Effector memory CD8-positive, alpha-beta T cell (primary cell): ENCODE data around the gene HLA-DQB2.
"Not testable (repeated sequence)": the region's sequence is repeated elsewhere in the genome, so short reads cannot be mapped to it uniquely, and the experiment has no call there.

Experiments
- ATAC-seq: fragments of 150-1000 bp; cut with Tn5 transposase; replicated peaks from 2 replicates; pipeline ENCODE4 v1.10.0; 2021; ENCODE audit warnings: mild to moderate bottlenecking, moderate library complexity
- DNase-seq, 3 experiments: peaks; one replicate each; pipeline ENCODE4 v3.0.0; 2021
- H3K27ac Mint-ChIP-seq, 2 donors: one replicate each; pipeline ENCODE4 v1.8.0; 2022; ENCODE audit warnings: mild to moderate bottlenecking in 2 of 2, mixed read lengths in 2 of 2, moderate library complexity in 2 of 2
- H3K27me3 Mint-ChIP-seq, 2 donors: one replicate each; pipeline ENCODE4 v1.8.0; 2022; ENCODE audit warnings: mixed read lengths in 2 of 2
- H3K36me3 Mint-ChIP-seq: one replicate; pipeline ENCODE4 v1.8.0; 2022; ENCODE audit warnings: mild to moderate bottlenecking, moderate library complexity, mixed read lengths; ENCODE audit not compliant: insufficient read depth
- H3K4me1 Mint-ChIP-seq, 2 donors: one replicate each; pipeline ENCODE4 v1.8.0; 2022; ENCODE audit warnings: low read depth in 2 of 2, mixed read lengths in 2 of 2
- H3K4me3 Mint-ChIP-seq, 2 donors: one replicate each; pipeline ENCODE4 v1.8.0; 2022; ENCODE audit warnings: mild to moderate bottlenecking in 2 of 2, mixed read lengths in 2 of 2, moderate library complexity in 2 of 2
- H3K9me3 Mint-ChIP-seq, 2 donors: one replicate each; pipeline ENCODE4 v1.8.0; 2022; ENCODE audit warnings: mixed read lengths in 2 of 2
- total RNA-seq, 9 experiments: gene quantifications; one replicate each; lab custom pipeline; 2026; lab: John Stamatoyannopoulos, UW

The HLA-DQB2 gene
- 0 to 0.49 (median 0) reads per million in 9 experiments for total RNA-seq

DNA sequence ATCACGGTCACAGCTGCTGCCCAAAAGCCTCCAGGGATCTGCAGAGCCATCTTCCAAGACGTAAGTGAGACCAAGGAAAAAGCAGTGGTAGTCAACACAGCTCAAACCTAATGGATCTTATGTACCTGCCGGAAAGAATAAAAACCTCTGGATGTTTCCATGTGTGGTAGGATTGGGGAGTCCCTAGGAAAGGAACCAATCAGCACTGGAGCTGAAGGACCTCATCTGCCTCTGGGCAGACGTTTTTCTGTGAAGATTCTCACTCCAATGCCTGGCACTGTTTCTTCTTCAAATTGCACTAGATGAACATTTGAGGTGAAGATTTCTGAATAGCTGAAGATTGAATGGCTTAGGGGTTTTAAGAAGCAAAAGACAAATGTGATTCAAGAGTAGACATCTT lies at the start of gene HLA-DQB2:
Gene HLA-DQB2 (minus strand): TSS at position 112 of the 400 bp plus-strand sequence. CDS start 62 bp downstream, at position 50.
- no peak for ATAC-seq
- H3K36me3 Mint-ChIP-seq = no peaks in the 10 kb centered on the region
- peaks cover 65 to 74% of the 10 kb centered on the region in 2 donors for H3K27me3 Mint-ChIP-seq

DNA sequence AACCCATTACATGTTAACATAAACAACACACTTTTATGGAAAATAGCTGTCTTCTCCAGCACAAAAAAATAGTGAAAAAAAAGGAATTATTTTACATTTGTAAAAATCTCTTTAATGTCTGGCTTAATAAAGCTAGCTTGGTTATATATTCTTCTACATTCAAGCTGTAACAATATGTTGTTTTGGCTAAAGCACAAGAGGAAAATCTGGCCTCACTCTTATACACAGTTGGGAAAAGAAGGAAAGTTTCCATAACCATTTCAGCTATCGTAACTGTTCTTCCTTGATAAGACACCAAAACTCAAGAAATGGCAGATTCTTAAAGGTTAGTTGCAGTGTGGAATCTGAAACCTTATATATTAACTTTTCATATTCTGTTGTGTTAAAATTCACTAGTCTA lies 45.8 kb upstream of the HLA-DQB2 start:
- ATAC-seq (no peak), DNase-seq (no peak)
- Mint-ChIP-seq H3K27me3 (peaks cover 29 to 34% of the 10 kb centered on the region in 2 donors), H3K9me3 (no peaks in the 10 kb centered on the region), H3K4me3 (no peak overlapping the region), H3K4me1 (peaks cover 0 to 3% of the 10 kb centered on the region in 2 donors), H3K36me3 (no peaks in the 10 kb centered on the region), H3K27ac (no peak overlapping the region)

More for the DNA sequence above, at the start of gene HLA-DQB2:
- Mint-ChIP-seq H3K4me1 (no peaks in the 10 kb centered on the region), H3K4me3 (no peak within 1 kb of the TSS), H3K27ac (no peak within 1 kb of the TSS), H3K9me3 (no peaks in the 10 kb centered on the region)
- DNase-seq = no peak

DNA sequence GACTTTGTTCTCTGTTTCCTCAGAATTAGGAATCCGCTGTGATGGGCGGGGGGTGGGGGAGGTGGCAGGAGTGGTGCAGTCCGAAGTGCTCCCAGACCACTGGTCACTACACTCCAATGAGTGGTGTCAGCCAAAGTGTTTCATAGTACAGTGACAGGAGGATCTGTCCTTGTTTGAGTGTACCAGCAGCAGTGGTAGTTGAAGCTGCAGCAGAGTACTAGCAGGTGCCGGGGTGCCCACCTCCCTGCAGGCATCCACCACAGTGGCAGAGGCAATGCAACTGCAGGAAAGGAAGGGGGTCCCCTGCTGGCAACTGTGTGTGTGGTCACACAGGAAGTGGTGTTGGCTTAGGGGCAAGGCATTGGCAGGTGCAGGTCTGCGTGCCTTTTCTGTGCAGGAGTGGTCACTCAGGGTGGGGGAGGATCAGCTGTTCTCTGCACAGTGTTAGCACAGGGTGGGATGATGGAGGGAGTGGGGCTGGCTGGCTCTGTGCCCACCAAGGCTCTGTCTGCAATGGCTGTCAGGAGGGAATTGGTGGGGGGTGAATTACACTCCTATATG lies 43.8 kb upstream of the HLA-DQB2 start:
- Mint-ChIP-seq H3K27ac (no peak overlapping the region), H3K4me1 (peaks cover 0 to 3% of the 10 kb centered on the region in 2 donors), H3K4me3 (no peak overlapping the region), H3K9me3 (no peaks in the 10 kb centered on the region), H3K27me3 (peaks cover 50 to 55% of the 10 kb centered on the region in 2 donors), H3K36me3 (peaks cover 3% of the 10 kb centered on the region)
- no peak for DNase-seq
- ATAC-seq = no peak

GRCh38 chr6:32805404-32805803 lies 42.1 kb upstream of the HLA-DQB2 start:
- H3K27ac Mint-ChIP-seq, DNase-seq, ATAC-seq, H3K4me1 Mint-ChIP-seq, H3K36me3 Mint-ChIP-seq, H3K9me3 Mint-ChIP-seq, H3K4me3 Mint-ChIP-seq: not testable (repeated sequence)
- H3K27me3 Mint-ChIP-seq = peaks cover 61 to 71% of the 10 kb centered on the region in 2 donors

GRCh38 chr6:32803416-32803815 lies 40.1 kb upstream of the HLA-DQB2 start:
- no peak for ATAC-seq
- Mint-ChIP-seq H3K27me3 (peaks cover 66 to 79% of the 10 kb centered on the region in 2 donors), H3K36me3 (peaks cover 3% of the 10 kb centered on the region), H3K4me3 (no peak overlapping the region), H3K9me3 (peaks cover 0 to 8% of the 10 kb centered on the region in 2 donors), H3K27ac (no peak overlapping the region), H3K4me1 (peaks cover 0 to 3% of the 10 kb centered on the region in 2 donors)
- no peak for DNase-seq

GRCh38 chr6:32799740-32800139 lies 36.4 kb upstream of the HLA-DQB2 start:
- no peak for DNase-seq
- peaks cover 74 to 86% of the 10 kb centered on the region in 2 donors for H3K27me3 Mint-ChIP-seq
- H3K9me3 Mint-ChIP-seq = peaks cover 0 to 8% of the 10 kb centered on the region in 2 donors
- ATAC-seq = no peak
- no peak overlapping the region for H3K27ac Mint-ChIP-seq
- peaks cover 3 to 12% of the 10 kb centered on the region in 2 donors for H3K4me1 Mint-ChIP-seq
- peaks cover 8% of the 10 kb centered on the region for H3K36me3 Mint-ChIP-seq
- no peak overlapping the region for H3K4me3 Mint-ChIP-seq

GRCh38 chr6:32799168-32799567 lies 35.8 kb upstream of the HLA-DQB2 start:
- H3K4me3 Mint-ChIP-seq = no peak overlapping the region
- ATAC-seq = no peak
- H3K27ac Mint-ChIP-seq = no peak overlapping the region
- H3K36me3 Mint-ChIP-seq = peaks cover 8% of the 10 kb centered on the region
- peaks cover 74 to 86% of the 10 kb centered on the region in 2 donors for H3K27me3 Mint-ChIP-seq
- peaks cover 0 to 8% of the 10 kb centered on the region in 2 donors for H3K9me3 Mint-ChIP-seq
- DNase-seq = no peak
- peaks cover 3 to 12% of the 10 kb centered on the region in 2 donors for H3K4me1 Mint-ChIP-seq

GRCh38 chr6:32796848-32797776 lies 33.8 kb upstream of the HLA-DQB2 start:
- ATAC-seq (peak; percentile 75), DNase-seq (peak; percentile 78 to 85 (median 79))
- Mint-ChIP-seq H3K27me3 (peaks cover 73 to 86% of the 10 kb centered on the region in 2 donors), H3K4me3 (peak overlapping the region; percentile 37 to 48), H3K36me3 (peaks cover 5% of the 10 kb centered on the region), H3K9me3 (peaks cover 0 to 8% of the 10 kb centered on the region in 2 donors), H3K4me1 (peaks cover 3 to 12% of the 10 kb centered on the region in 2 donors), H3K27ac (no peak overlapping the region)

- peaks cover 0 to 8% of the 10 kb centered on the region in 2 donors for H3K9me3 Mint-ChIP-seq
- DNase-seq (no peak), ATAC-seq (no peak)
- H3K27ac Mint-ChIP-seq = no peak overlapping the region
- peaks cover 5% of the 10 kb centered on the region for H3K36me3 Mint-ChIP-seq
- H3K4me1 Mint-ChIP-seq = peaks cover 3 to 12% of the 10 kb centered on the region in 2 donors
- H3K27me3 Mint-ChIP-seq = peaks cover 82 to 93% of the 10 kb centered on the region in 2 donors
- no peak overlapping the region for H3K4me3 Mint-ChIP-seq
Observed at GRCh38 chr6:32794510-32794909, 31.2 kb upstream of the HLA-DQB2 start.

DNA sequence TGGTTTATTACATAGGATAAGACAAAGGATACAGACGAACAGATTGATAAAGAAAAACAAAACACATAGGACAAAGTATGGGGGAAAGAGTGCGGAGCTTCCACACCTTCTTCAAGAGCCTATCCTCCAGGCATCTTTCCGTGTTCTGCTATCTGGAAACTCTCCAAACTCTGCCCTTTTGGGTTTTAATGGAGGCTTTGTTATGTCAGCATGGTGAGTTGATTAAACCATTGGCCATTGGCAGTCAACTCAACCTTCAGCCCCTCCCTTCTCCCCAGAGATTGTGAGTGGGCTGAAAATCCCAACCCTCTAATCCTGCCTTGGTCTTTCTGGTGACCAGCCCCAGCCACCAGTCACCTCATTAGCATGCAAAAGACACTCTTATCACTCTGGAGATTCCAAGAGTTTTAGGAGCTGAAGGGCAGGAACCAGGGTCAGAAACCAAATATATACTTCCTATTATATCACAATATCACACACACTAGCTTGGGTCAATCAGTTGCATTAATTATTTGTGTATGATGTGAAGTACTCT lies 29.6 kb upstream of the HLA-DQB2 start:
- ATAC-seq (no peak), DNase-seq (no peak)
- H3K4me1 Mint-ChIP-seq = peaks cover 3 to 12% of the 10 kb centered on the region in 2 donors
- H3K36me3 Mint-ChIP-seq = peaks cover 5% of the 10 kb centered on the region
- peaks cover 83 to 93% of the 10 kb centered on the region in 2 donors for H3K27me3 Mint-ChIP-seq
- no peak overlapping the region for H3K4me3 Mint-ChIP-seq
- H3K9me3 Mint-ChIP-seq = no peaks in the 10 kb centered on the region
- H3K27ac Mint-ChIP-seq = no peak overlapping the region

- Mint-ChIP-seq H3K4me3 (no peak overlapping the region), H3K4me1 (no peaks in the 10 kb centered on the region), H3K9me3 (no peaks in the 10 kb centered on the region), H3K27ac (no peak overlapping the region), H3K27me3 (peaks cover 87 to 93% of the 10 kb centered on the region in 2 donors), H3K36me3 (no peaks in the 10 kb centered on the region)
- ATAC-seq (no peak), DNase-seq (no peak)
Observed at GRCh38 chr6:32790306-32790705, 27.0 kb upstream of the HLA-DQB2 start.

DNA sequence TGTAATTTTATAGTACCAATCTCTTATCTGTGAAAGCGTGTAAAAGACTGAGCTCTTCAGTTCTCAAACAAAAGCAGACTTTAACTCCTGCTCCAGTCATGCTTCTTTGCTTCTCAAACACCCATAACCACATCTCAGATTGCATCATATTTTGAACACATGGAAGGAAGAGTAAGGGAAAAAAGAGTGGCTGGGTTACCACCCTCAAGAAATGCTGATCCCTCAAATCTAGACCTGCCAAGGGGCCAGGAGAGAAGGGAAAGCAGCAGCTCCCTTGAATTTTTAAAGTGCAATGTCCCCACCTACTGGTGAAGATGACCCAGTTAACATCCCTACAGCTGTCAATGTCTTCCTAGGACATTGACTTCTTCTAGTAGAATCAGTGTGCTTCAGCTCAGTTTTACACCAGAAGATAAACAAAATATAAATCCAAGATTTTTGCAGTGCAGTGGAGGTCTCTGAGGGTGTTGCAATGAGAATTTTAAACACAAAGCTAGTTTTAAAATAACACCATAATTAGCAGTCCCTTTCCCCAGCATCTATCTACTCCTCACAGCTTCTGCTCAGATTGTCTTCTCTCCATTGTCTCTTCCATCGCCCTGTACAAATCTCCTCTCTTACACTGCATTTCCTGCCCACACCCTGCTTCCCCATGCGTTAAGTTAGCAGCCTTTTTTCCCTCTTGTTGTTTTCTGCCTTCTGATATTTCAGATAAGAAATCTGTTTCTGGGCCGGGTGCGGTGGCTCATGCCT lies 22.6 kb upstream of the HLA-DQB2 start:
- Mint-ChIP-seq H3K4me1 (no peaks in the 10 kb centered on the region), H3K4me3 (no peak overlapping the region)

DNA sequence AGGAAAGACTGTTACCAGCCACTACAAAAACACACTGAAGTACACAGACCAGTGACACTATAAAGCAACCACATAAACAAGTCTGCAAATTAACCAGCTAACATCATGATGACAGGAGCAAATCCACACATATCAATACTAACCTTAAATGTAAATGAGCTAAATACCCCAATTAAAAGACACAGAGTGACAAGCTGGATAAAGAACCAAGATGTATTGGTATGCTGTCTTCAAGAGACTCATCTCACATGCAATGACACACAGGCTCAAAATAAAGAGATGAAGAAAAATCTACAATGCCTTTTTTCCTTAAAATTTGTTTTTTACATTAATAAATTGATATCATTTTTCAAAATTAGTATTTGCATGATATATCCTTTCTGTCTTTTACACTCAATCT lies 19.6 kb upstream of the HLA-DQB2 start:
- H3K27ac Mint-ChIP-seq, H3K4me1 Mint-ChIP-seq, H3K9me3 Mint-ChIP-seq, H3K4me3 Mint-ChIP-seq, H3K36me3 Mint-ChIP-seq, DNase-seq, ATAC-seq: not testable (repeated sequence)
- peaks cover 47 to 61% of the 10 kb centered on the region in 2 donors for H3K27me3 Mint-ChIP-seq

More for the DNA sequence above, 22.6 kb upstream of the HLA-DQB2 start:
- Mint-ChIP-seq H3K9me3 (no peaks in the 10 kb centered on the region), H3K36me3 (no peaks in the 10 kb centered on the region), H3K27me3 (peaks cover 58 to 63% of the 10 kb centered on the region in 2 donors), H3K27ac (no peak overlapping the region)
- DNase-seq = peak; percentile 27 to 34 (median 31)
- ATAC-seq = peak; percentile 68
